Tibial nerve (tissue), 4 donors: ENCODE measurements around the gene YPEL2.

ENCODE experiments used
- EP300 ChIP-seq, 2 donors: sonication (generic); formaldehyde crosslinking; IDR thresholded peaks; one replicate each; pipeline ENCODE4 v1.6.1; 2017; ENCODE audit warnings: antibody characterized with exemption in 2 of 2, mild to moderate bottlenecking in 1 of 2
- POLR2A ChIP-seq, 2 donors: fragments of 450-650 bp; IDR thresholded peaks; one replicate each; pipeline ENCODE4 v1.6.1; 2017; ENCODE audit warnings: antibody characterized with exemption in 2 of 2, mild to moderate bottlenecking in 2 of 2, moderate library complexity in 2 of 2
- TF ChIP-seq, protein P1 (sequence below), 5 experiments: fragments of 200-600 bp in 3 of 5; fragments of 450-650 bp in 2 of 5; sonication (generic) in 3 of 5; IDR thresholded peaks; one replicate each; pipeline ENCODE4 v1.5.1; 2016 to 2019; ENCODE audit warnings: antibody characterized with exemption in 5 of 5, mild to moderate bottlenecking in 3 of 5, moderate library complexity in 2 of 5

DNA sequence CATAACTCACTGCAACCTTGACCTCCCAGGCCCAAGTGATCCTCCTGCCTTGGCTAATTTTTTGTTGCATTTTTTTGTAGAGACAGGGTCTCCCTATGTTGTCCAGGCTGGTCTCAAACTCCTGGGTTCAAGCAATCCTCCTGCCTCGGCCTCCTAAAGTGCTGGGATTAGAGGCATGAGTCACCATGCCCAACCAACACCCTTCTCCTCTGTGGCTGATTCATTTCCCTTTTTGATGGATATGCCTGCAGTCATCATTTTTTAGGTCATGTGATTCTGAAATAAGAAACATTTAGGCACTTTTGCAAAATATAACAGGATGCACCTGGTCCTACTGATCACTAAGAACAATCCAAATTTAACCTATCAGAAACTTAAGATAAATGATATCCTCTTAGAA is 44.0 kb upstream of the YPEL2 start:
- TF ChIP-seq EP300 (IDR thresholded peaks at IDR 0.05) (peak; percentile 64 to 82), POLR2A (IDR thresholded peaks at IDR 0.05) (no peak)
- TF ChIP-seq, protein P1, sequence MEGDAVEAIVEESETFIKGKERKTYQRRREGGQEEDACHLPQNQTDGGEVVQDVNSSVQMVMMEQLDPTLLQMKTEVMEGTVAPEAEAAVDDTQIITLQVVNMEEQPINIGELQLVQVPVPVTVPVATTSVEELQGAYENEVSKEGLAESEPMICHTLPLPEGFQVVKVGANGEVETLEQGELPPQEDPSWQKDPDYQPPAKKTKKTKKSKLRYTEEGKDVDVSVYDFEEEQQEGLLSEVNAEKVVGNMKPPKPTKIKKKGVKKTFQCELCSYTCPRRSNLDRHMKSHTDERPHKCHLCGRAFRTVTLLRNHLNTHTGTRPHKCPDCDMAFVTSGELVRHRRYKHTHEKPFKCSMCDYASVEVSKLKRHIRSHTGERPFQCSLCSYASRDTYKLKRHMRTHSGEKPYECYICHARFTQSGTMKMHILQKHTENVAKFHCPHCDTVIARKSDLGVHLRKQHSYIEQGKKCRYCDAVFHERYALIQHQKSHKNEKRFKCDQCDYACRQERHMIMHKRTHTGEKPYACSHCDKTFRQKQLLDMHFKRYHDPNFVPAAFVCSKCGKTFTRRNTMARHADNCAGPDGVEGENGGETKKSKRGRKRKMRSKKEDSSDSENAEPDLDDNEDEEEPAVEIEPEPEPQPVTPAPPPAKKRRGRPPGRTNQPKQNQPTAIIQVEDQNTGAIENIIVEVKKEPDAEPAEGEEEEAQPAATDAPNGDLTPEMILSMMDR (IDR thresholded peaks at IDR 0.05) = no peak
